ENCODE data around the gene KCNJ14.
A peak's percentile ranks its signal among the peaks of the same experiment; 100 is the strongest.

Gene KCNJ14

DNA sequence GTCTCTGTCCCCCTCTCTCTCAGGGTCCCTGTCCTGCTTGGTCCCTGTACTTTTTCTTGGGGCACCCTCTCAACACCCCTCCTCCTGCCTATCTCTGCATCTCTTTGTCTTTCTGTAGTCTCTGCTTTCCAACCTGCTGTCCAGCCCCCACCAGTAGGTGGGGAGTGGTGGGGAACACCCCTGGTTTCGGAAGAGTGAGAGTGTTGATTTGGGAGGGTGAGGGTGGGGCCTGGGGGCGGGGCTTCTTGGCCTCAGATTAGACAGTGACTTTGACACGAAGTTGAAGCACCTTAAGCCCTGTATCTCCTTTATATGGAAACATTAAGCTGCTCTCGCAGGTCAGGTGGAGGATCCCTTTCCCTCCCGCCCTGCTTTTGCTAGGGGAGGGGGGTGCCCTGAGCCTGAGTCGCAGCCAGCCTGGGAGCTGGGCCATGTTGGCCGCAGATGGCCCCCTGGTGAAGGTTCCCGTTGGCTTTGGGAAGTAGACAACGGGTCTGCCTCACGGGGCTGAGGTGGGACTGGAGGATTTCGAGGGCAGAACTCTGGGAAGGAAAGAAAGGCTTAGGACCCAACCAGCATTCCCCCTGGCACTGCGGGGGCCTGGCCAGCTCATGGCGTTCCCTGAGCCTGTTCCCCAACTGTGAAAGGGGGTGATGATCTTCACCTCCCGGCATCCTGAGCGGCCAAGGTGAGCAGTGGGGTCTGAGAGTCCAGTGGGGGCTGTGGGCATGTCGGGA lies at the start of gene KCNJ14:
Gene KCNJ14, plus strand, starts transcription at position 404 of the 737 bp plus-strand sequence. CDS start 6,151 bp downstream, outside the sequence.
- no peak for DNase-seq (ENCODE audit: low read depth in 2 of 2, low spot score in 1 of 2)

DNA sequence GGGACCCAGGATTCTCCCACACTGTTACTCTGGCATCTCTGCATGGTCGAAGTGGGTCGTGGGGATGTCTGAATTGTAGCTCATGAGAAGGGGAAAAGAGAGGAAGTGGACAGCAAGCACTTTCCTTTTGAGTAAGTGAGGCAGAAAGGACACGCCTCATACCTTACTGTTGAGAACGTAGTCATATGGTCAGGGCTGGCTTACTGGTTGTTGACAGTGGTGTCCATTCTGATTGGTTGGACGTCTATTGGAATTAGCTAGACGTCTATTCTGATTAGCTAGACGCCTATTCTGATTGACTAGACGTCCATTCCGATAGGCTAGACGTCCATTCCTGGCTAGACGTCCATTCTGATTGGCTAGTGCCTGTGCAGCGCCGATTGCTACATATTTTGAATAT lies 49.5 kb upstream of the KCNJ14 start:
- DNase-seq (ENCODE audit: low read depth in 2 of 2, low spot score in 1 of 2): no peak

DNA sequence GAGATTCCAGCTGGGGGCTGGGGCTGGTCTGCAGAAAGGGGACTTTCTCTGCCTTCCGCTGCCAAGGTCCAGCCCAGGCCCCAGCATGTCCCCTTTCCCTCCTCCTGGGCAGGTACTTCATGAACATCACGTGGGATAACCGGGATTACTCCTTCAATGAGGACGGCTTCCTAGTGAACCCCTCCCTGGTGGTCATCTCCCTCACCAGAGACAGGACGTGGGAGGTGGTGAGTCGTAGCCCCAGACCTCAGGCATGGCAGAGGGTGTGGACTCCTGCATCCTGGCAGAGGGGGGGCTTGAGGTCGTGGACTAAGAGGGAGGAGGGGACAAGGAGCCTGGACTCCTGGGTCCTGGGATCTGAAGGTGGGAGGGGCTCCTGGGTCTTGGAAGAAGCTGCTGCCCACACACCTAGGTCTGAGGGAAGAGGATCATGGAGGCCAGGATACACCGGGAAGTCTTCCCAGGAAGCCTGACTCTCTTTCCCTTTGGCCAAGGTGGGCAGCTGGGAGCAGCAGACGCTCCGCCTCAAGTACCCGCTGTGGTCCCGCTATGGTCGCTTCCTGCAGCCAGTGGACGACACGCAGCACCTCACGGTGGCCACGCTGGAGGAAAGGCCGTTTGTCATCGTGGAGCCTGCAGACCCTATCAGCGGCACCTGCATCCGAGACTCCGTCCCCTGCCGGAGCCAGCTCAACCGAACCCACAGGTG lies 41.3 kb upstream of the KCNJ14 start:
- no peak for DNase-seq (ENCODE audit: low read depth in 2 of 2, low spot score in 1 of 2)

DNA sequence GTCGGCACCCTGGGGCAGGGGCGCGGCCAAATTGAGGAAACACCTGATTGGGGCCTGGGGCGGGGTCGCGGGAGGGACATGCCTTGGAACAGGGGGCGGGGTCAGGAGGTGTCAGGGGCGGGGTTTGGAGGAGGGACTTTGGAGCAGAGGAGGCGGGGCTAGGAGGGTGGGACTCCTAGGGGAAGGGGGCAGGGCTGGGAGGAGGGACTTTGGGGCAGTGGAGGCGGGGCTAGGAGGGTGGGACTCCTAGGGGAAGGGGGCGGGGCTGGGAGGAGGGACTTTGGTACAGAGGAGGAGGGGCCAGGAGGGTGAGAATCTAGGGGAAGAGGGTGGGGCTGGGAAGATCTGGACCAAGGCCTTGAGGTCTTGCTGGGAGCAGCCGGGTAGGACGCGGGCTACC lies 40.0 kb upstream of the KCNJ14 start:
- peak; percentile 40 to 48 for DNase-seq (ENCODE audit: low read depth in 2 of 2, low spot score in 1 of 2)

DNA sequence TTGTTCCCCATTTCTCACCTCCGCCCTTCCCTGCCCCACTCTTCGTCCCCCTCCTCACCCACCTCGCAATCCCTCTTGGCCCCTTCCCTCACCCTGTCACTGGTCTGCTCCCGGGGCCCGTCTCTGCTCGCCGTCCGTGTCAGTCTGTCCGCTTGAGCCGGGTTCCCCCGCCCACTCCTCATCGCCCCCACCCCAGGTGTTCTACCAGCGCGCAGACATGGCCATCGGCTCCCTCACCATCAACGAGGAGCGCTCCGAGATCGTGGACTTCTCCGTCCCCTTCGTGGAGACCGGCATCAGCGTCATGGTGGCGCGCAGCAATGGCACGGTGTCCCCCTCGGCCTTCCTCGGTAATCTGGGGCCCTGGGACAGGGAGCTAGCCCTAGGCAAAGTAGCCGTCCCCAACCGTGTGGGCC lies 39.6 kb upstream of the KCNJ14 start:
- DNase-seq (ENCODE audit: low read depth in 2 of 2, low spot score in 1 of 2): no peak

DNA sequence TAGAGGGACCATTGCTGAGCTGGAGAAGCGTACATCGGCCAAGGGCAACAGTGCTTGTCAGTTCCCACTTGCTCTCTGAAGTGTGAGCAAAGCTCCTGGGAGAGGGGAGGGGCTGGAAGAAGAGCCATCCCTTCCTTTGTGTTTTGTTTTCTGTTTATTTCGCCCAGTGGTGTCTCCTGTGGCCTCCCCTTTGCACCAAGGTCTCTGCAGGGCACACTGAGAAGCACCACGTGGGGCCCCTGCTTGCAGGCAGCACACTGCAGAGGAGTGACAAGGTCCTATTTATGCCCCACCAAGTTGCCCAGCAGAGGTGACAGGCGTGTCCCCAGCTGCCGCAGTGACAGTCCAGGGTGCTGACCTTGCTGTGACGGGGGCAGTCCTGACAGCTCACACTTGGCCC lies 38.0 kb upstream of the KCNJ14 start:
- DNase-seq (ENCODE audit: low read depth in 2 of 2, low spot score in 1 of 2): no peak

DNA sequence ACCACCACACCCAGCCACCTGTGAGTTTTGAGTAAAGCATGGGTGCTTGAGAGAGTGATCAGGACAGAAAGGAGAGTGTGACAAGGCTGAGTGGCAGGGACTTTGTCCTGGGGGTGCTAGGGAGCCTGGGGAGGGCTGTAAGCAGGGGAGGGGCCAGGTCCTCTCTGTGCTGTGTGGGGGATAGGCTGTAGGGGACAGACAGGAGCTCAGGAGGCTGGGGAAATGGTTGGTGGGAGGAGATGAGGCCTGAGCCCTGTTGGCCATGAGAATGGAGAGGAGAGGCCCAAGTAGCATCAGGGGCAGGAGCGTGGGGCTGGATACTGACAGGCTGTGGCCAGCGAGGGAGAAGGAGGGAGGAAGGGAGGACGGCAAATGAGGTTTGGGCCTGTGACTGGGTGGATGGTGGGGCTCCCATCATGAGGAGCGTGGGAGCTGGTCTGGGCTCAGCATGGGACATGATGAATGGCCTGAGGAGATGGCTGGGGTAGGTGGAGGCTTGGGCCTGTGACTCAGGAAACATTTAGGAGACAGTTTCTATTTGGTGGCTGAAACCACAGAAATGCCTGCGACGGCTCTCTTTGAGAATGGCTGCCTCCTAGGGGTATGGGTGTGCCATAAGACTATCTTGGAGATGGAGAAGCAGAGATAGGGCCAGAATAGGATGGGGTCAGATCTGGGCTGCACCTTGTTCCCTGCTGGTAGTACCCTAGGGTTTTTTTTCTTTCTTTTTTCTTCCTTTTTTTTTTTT lies 36.9 kb upstream of the KCNJ14 start:
- DNase-seq (ENCODE audit: low read depth in 2 of 2, low spot score in 1 of 2): no peak

DNA sequence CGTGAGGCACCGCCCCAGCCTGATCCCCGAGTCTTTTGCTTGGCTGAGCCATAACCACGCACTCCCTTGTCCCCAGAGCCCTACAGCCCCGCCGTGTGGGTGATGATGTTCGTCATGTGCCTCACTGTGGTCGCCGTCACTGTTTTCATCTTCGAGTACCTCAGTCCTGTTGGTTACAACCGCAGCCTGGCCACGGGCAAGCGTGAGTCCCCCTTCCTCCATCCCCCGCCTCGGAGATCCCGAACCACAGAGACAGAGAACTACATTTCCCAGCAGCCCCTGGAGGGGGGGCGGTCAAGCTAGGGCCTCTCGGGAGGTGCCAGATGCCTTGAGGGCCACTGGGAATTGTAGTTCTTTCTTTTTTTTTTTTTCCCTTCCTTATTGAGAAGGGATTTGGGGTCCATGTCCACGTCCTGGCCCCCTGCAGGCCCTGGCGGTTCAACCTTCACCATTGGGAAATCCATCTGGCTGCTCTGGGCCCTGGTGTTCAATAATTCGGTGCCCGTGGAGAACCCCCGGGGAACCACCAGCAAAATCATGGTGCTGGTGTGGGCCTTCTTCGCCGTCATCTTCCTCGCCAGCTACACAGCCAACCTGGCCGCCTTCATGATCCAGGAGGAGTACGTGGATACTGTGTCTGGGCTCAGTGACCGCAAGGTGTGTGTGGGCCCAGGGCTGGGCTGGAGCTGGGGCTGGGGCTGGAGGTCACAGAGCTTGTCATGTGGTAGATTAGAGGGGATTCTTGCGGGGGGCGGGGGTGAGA lies 36.0 kb upstream of the KCNJ14 start:
- peak in 1 of 2 donors; percentile 28 for DNase-seq (ENCODE audit: low read depth in 2 of 2, low spot score in 1 of 2)

DNA sequence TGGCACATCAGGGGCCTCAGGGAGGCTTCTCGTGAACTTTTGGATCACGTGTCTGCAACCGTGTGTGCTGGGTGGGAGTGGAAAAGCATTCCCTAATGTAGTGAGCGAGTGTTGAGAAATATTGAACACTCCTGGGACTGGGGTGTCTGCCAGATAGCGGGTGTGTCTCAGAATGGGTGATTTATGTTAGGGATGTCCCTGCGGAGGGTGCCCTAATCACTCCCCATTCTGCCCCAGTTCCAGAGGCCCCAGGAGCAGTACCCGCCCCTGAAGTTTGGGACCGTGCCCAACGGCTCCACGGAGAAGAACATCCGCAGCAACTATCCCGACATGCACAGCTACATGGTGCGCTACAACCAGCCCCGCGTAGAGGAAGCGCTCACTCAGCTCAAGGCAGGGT lies 33.8 kb upstream of the KCNJ14 start:
- no peak for DNase-seq (ENCODE audit: low read depth in 2 of 2, low spot score in 1 of 2)

DNA sequence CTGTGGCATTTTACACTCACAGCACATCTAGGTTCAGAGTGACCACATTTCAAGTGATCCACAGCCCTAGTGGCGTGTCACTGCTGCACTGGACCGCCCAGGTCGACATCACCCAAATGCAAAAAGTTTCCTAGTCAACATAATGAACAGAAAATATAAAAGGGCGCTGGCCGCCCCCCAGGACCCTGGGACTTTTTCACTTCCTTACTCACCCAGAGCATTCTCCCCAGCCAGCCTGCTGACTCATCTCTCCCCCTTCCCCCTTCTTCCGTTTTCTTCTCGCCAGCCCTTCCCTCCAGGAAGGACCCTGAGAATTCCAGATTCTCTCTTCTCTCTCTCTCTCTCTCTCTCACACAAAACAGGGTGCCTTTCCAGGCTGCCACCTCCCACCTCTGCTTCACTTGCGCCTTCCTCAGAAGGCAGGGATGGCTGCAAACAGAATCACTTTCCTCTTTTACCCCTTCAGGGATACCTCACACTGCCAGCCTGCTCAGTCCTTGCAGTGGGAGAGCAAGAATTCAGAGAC lies 30.6 kb upstream of the KCNJ14 start:
- no peak for DNase-seq (ENCODE audit: low read depth in 2 of 2, low spot score in 1 of 2)

DNA sequence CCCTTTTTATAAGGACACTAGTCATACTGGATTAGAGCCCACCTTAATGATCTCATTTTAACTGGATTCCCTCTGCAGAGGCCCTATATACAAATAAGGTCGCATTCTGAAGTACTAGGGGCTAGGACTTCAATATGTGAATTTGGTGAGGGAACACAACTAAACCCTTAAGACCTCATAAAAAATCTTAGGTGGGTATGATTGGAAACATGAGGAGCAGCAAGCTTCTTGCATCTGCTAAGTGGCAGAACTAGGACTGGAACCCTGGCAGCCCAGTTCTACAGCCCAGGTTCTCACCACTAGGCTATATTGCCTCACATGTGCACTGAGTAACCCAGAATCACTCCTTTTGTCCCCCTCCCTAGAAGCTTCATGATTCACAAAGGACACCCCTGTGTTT lies 26.7 kb upstream of the KCNJ14 start:
- DNase-seq (ENCODE audit: low read depth in 2 of 2, low spot score in 1 of 2): no peak

DNA sequence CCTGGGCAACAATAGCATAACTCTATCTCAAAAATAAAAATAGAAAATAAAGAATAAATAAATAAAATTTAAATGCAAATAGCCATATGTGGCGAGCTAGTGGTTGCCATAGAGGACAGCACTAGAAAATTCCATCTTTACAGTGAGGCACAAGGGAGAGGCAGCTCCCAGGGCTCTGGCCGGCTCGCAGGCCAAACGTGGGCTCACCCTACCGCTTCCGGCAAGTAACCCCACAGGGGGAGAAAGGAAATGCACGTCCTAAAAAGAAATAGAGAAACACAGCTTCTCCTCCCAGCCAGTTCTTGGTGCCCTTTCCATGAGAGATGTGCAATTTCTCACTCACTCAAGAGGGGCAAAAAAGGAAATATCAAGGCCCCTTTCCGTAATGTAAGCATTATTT lies 22.0 kb upstream of the KCNJ14 start:
- no peak for DNase-seq (ENCODE audit: low read depth in 2 of 2, low spot score in 1 of 2)

DNA sequence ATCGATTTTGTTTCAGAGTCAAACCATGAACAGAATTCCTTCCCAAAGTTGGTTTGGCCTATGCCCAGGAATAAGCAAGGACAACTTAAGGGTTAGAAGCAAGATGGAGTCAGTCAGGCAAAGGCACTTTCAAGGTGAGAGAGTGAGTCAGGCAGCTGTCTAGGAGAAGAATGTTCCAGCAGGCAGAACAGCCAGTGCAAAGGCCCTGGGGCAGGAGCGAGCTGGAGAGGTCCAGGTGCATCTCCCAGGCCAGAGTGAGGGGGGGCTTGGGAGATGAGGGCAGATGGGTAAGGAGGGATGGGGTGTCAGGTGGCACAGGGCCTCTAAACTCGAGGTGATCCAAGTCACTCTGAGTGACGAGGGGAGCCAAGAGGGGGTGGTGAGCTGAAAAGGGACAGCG lies 18.8 kb upstream of the KCNJ14 start:
- no peak for DNase-seq (ENCODE audit: low read depth in 2 of 2, low spot score in 1 of 2)

DNA sequence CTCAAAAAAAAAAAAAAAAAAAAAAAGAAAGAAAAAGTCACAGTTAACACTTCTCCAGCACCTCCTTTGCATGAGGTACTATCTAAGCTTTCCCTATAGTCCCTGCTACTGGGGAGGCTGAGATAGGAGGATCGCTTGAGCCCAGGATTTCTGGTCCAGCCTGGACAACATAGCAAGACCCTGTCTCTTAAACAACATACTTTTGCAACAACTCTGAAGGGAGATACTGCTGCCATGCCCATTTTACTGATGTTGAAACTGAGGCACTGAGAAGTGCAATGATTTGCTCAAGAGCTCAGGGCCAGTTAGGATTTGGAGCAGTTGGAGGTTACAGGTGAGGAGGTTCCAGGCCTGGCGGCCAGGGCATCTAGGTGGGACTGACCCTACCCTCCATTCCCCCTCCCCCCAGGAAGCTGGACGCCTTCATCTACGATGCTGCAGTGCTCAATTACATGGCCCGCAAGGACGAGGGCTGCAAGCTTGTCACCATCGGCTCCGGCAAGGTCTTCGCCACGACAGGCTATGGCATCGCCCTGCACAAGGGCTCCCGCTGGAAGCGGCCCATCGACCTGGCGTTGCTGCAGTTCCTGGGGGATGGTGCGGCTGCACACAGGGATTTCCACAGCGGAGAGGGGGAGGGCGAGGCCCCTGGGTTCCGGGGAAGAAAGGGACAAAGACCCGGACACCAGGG lies 13.9 kb upstream of the KCNJ14 start:
- no peak for DNase-seq (ENCODE audit: low read depth in 2 of 2, low spot score in 1 of 2)

DNA sequence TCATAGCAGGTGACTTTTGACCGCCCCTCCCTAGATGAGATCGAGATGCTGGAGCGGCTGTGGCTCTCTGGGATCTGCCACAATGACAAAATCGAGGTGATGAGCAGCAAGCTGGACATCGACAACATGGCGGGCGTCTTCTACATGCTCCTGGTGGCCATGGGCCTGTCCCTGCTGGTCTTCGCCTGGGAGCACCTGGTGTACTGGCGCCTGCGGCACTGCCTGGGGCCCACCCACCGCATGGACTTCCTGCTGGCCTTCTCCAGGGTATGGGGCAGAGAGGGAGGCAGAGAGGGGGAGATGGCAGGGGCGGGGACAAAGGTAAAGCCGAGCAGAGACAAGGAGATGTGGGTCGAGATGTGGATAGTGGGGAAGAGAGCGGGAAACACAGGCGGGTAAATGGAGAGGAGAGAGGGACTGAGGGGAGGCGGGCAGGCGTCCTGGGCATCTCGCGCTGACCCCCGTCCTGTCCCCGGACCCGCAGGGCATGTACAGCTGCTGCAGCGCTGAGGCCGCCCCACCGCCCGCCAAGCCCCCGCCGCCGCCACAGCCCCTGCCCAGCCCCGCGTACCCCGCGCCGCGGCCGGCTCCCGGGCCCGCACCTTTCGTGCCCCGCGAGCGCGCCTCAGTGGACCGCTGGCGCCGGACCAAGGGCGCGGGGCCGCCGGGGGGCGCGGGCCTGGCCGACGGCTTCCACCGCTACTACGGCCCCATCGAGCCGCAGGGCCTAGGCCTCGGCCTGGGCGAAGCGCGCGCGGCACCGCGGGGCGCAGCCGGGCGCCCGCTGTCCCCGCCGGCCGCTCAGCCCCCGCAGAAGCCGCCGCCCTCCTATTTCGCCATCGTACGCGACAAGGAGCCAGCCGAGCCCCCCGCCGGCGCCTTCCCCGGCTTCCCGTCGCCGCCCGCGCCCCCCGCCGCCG lies 13.0 kb upstream of the KCNJ14 start:
- no peak for DNase-seq (ENCODE audit: low read depth in 2 of 2, low spot score in 1 of 2)

DNA sequence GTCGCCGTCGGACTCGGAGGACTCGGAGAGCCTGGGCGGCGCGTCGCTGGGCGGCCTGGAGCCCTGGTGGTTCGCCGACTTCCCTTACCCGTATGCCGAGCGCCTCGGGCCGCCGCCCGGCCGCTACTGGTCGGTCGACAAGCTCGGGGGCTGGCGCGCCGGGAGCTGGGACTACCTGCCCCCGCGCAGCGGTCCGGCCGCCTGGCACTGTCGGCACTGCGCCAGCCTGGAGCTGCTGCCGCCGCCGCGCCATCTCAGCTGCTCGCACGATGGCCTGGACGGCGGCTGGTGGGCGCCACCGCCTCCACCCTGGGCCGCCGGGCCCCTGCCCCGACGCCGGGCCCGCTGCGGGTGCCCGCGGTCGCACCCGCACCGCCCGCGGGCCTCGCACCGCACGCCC lies 12.1 kb upstream of the KCNJ14 start:
- no peak for DNase-seq (ENCODE audit: low read depth in 2 of 2, low spot score in 1 of 2)

DNA sequence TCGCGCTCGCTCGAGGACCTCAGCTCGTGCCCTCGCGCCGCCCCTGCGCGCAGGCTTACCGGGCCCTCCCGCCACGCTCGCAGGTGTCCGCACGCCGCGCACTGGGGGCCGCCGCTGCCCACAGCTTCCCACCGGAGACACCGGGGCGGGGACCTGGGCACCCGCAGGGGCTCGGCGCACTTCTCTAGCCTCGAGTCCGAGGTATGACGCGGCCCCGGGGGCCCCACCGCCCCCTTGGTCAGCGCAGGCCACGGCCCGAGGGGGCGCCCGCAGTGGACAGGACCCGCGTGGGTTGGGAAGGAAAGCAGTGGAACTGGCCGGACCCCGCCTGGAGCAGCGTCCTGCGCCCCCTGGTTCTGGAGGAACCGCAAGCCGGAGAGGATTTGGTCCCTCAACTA lies 11.6 kb upstream of the KCNJ14 start:
- no peak for DNase-seq (ENCODE audit: low read depth in 2 of 2, low spot score in 1 of 2)

DNA sequence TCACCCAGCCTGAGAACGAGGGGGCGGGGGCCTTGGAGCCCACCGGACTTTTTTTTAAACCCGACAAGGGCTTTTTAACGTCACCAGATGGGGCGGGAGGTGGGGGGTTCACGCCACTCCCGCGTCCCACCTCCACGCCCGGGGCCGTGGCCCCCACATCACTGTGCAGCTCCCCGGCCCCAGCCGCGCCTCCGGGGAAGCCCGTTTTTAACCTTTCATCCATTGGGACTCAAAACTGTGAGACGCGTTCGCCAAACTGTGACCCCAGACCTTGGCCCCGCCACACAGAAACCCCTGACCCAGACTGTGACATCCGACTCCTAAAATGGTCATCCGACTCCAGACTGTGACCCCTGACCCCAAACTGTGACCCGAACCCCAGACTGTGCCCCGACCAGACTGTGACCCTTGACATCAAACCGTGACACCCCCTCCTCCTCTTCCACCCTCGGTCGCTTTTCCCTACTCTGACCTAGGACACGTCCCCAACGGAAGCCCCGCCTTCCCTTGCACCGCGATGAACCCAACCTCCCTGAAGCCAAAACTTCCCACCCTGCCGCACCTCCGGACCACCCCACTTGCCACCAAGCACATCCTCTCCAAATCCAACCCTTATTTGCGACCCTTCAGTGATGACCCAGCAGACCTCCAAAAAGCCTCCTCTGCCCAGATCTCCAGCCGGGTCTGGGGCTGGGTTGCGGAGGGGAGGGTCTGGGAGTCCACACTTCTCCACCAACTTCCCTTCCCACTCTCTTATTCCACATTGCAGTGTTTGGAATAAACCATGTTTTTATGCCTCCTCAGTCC lies 11.0 kb upstream of the KCNJ14 start:
- no peak for DNase-seq (ENCODE audit: low read depth in 2 of 2, low spot score in 1 of 2)

DNA sequence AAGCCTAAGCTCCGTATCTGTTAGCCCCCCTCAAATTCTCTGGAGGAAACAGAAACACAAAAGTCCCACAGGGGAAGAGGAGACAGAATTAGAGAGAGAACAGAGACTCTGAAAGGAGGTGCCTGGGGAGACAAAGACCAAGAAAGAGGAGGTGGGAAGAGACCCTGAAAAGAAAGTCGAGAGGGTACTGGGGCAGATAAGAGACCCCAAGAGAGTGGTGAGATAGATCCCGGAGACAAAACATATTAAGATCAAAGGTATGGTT lies 10.5 kb upstream of the KCNJ14 start:
- DNase-seq (ENCODE audit: low read depth in 2 of 2, low spot score in 1 of 2): no peak
